ENCODE results near the gene IQCM.
"Not testable (repeated sequence)": the region's sequence is repeated elsewhere in the genome, so short reads cannot be mapped to it uniquely, and the experiment has no call there.

The IQCM gene

GRCh38 chr4:149572716-149573115 lies 242.9 kb downstream of the IQCM start:
- no peak for DNase-seq (ENCODE audit: low spot score)

GRCh38 chr4:149555799-149556198 lies 259.8 kb downstream of the IQCM start:
- peak; percentile 6 for DNase-seq (ENCODE audit: low spot score)

DNA sequence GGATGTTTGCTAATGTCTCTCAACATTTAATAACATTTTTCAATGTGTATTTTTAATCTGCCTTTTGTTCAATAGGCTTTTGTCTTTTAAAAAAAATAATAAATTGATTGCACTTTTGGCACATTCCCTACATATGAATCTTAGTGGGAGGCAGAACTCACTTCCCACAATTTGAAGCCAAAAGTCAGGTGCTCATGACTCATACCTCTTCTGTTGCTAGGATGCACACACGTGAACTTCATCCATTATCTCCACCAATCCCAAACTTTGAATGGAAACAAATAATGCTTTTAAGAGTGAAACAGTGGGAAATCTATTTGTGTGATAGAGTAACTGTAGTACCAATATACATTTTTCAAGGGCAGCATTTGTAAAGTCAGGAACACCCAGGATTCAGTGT lies 260.5 kb downstream of the IQCM start:
- DNase-seq (ENCODE audit: low spot score), result no peak

GRCh38 chr4:149553959-149554520 lies 261.6 kb downstream of the IQCM start:
- no peak for DNase-seq (ENCODE audit: low spot score)

- DNase-seq (ENCODE audit: low spot score), result no peak
These were observed 263.0 kb downstream of the IQCM start for GRCh38 chr4:149552601-149553000.

- peak; percentile 9 for DNase-seq (ENCODE audit: low spot score)
These were observed 265.7 kb downstream of the IQCM start for GRCh38 chr4:149549911-149550310.

DNA sequence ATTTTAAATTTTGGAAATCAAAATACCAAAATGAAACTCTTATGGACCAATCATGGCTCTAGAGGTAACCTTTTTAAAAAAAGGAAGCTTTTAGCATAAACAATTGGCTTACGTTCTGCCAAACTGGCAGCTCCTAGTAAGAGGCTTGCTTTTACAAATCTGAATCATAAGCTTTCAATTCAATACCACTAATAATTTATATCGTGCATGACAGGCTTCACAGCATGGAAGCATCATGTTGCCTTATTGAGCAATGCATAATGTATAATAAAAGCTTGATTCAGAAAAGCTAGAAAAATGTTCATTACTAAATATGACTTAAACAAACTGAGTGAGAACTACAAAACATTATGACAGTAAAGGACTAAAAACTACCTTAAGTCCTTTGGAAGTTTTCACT lies 280.9 kb downstream of the IQCM start:
- DNase-seq (ENCODE audit: low spot score), result no peak

DNA sequence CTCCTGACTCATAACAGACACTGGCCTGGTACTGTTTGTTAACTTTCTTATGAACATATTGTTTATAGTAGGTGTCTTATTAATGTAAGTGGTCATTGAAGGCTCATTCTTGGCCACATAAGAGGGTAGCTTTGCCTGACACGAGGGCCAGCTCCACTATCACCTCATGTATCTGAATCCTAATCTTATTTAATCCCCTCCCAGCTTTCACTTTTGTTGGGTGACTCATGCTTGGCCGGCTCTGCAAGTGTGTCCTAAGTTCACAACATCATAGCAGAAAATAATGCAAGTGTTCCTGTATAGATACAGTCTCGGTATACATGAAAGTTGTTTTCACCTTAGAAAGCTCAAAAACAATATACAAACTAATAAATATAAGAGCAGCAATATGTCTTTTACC lies 283.8 kb downstream of the IQCM start:
- DNase-seq (ENCODE audit: low spot score), result no peak

GRCh38 chr4:149523039-149523438 lies 292.6 kb downstream of the IQCM start:
- DNase-seq (ENCODE audit: low spot score), result no peak

- DNase-seq (ENCODE audit: low spot score), result peak; percentile 34
These were observed 293.8 kb downstream of the IQCM start for GRCh38 chr4:149521611-149522425.

GRCh38 chr4:149518471-149518870 lies 297.2 kb downstream of the IQCM start:
- no peak for DNase-seq (ENCODE audit: low spot score)

DNA sequence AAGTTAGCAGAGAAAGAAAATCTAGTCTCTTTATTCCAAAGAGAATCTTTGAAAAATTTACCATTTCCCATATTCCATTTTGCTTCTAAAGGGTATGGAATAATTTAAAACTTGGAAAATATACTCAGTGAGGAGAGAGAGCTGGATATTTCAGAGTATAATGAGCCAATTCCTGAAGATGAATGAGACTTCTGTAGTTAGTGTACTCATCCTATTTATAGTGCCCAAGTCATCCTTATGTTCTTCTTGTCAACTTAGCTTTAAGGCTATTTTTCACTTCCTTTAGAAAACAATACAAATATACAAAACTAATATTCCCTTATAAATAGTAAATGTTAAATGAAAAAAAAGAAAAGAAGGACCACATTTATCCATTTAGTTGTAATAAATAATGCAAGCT lies 302.6 kb downstream of the IQCM start:
- no peak for DNase-seq (ENCODE audit: low spot score)

DNA sequence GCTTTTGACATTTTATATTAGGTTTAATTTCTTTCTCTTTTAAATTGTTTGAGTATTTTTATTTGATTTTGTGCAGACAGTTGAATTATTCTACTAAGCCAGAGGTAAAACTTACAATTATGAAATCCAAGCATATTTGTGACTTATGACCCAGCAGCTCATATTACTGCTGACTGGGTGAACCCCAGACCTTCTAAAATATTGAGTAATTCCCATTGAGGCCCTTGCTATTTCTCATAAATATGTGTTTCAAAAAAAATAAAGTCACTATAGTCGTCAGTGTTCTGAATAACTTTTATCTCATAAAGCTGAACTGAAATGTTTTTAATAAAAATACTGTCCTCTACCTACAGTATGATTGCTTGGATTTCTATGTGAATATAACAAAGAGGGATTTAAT lies 303.1 kb downstream of the IQCM start:
- DNase-seq (ENCODE audit: low spot score), result peak; percentile 9

- no peak for DNase-seq (ENCODE audit: low spot score)
These were observed 303.9 kb downstream of the IQCM start for GRCh38 chr4:149511558-149512298.

DNA sequence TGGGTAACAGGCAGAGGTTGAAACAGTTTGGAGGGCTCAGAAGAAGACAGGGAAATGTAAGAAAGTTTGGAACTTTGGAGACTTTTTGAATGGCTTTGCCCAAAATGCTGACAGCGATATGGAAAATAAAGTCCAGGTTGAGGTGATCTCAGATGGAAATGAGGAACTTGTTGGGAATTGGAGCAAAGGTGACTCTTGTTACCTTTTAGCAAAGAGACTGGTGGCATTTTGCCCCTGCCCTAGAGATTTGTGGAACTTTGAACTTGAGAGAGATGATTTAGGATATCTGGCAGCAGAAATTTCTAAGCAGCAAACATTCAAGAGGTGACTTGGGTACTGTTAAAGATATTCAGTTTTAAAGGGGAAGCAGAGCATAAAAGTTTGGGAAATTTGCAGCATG lies 308.3 kb downstream of the IQCM start:
- not testable (repeated sequence) for DNase-seq (ENCODE audit: low spot score)

- no peak for DNase-seq (ENCODE audit: low spot score)
These were observed 314.8 kb downstream of the IQCM start for GRCh38 chr4:149500806-149501205.

GRCh38 chr4:149499726-149500125 lies 315.9 kb downstream of the IQCM start:
- no peak for DNase-seq (ENCODE audit: low spot score)

- no peak for DNase-seq (ENCODE audit: low spot score)
These were observed 317.4 kb downstream of the IQCM start for GRCh38 chr4:149498246-149498645.

DNA sequence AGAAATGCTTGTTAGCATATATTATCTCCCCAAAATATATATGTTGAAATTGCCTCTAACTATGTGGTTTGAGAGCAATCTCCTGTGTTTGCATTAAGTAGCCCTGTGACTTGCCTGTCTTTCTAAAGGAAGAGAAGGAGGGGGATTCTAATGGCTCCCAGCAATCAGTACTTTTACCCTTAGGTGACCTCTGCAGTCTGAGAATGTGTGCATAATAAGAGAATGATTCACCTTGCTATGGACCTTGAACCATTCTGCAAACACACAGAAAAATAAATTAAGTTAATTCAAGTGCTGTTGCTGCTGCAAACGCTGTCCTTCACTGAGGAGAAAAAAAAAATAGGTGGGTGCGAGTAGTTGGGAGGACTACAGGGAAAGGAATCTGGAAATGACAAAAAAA lies 322.2 kb downstream of the IQCM start:
- no peak for DNase-seq (ENCODE audit: low spot score)

- no peak for DNase-seq (ENCODE audit: low spot score)
These were observed 326.3 kb downstream of the IQCM start for GRCh38 chr4:149489321-149489720.

DNA sequence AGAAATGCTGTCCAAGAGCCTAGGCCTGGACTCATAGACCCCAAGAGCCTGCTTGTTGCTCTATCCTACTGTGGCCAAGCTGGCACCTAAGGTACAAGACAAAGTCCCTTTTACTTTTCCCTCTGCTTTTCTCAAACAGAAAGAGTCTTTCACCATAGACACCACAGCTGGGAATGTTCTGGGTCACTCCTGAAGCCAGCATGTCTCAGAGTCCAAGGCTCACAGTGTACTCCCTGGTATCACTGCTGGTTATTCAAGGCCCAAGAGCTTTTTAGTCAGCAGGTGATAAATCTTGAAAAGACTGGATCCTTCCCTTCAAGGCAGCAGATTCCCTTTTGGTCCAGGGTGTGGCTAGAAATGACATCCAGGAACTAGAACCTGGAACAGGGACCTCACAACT lies 328.8 kb downstream of the IQCM start:
- no peak for DNase-seq (ENCODE audit: low spot score)

DNA sequence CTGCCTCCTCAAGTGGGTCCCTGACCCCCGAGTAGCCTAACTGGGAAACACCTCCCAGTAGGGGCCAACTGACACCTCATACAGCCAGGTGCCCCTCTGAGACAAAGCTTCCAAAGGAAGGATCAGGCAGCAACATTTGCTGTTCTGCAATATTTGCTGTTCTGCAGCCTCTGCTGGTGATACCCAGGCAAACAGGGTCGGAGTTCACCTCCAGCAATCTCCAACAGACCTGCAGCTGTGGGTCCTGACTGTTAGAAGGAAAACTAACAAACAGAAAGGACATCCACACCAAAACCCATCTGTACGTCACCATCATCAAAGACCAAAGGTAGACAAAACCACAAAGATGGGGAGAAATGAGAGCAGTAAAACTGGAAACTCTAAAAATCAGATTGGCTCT lies 347.0 kb downstream of the IQCM start:
- not testable (repeated sequence) for DNase-seq (ENCODE audit: low spot score)

- no peak for DNase-seq (ENCODE audit: low spot score)
These were observed 349.2 kb downstream of the IQCM start for GRCh38 chr4:149466446-149466845.

Data from GM03348 (cell line).